GM19438 (cell line): ENCODE data around the gene OR8B3.
A peak's percentile ranks its signal among the peaks of the same experiment; 100 is the strongest.
"Not testable (repeated sequence)": the region's sequence is repeated elsewhere in the genome, so short reads cannot be mapped to it uniquely, and the experiment has no call there.

ENCODE experiments used
- ATAC-seq: cut with Tn5 transposase; IDR thresholded peaks from one replicate; pipeline ENCODE4 v1.9.1; 2021; ENCODE audit warnings: low read depth; ENCODE audit not compliant: unreplicated experiment

OR8B3 gene

DNA sequence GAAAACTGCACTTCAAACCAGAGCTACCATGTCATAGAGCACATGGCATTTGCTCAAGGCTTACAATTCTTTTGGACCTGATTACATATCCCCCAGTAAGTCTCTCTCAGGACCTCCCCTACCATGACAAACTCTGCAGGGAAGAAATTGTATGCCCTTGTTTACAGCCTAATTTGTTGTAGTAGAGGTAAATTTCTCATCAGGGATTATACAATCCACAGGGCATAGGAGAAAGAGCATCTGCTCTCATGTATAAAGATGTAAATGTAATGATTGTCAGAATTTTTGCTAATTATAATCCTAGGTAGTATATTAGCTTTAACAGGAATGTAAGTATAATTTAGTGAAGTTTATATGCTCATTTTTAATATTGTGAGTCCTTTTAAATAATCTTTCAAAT is at the start of gene OR8B3:
TSS of gene OR8B3 (minus strand) at position 101 of the 400 bp plus-strand sequence. CDS start 1,673 bp downstream, outside the sequence.
- ATAC-seq = no peak

DNA sequence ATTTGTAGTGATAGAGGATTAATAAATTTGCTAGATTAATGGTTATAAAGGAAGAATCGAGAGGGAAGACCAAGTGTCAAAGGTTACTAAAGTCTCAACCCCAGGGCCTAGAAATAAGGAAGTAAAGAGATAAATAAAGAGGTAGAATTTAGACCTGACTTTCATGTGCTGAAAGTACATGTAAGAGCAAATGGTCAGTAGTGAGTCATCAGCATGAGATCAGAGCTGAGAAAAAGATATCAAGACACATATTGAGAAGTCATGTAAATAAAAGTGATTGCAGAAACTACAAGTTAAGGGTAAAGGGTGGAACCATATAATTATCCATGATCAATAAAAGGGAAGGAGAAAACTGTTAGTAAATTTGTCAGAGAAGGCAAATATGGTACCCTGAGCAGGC is 48.1 kb upstream of the OR8B3 start:
- no peak for ATAC-seq

DNA sequence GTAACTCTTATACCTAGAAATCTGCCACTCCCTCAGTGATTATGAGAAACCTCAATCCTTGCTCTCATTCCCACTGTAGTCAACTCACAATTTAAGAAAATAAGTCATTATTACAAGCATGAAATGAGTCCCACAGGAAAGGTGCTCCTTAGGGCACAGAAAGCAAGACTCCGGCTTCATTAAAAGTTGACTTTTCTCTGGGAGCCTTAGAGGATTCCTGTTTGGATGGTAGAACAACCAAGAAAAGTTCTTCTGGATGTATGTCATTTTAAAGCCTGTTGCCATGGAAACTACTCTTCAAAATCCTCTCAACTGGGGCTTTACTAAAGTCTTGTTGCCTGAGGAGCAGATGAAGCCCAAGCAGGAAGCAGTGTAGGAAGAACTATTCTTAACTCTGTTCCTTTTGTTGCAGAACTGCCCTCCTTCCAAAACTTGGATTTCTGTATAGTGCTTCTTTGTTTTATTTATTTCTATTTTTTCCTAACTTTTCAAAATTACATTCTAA is 46.9 kb upstream of the OR8B3 start, which contains the start of gene OR8B8:
TSS of gene OR8B8 (minus strand) at position 51 of the 505 bp plus-strand sequence. CDS start 4,611 bp downstream, outside the sequence.
- ATAC-seq = no peak

DNA sequence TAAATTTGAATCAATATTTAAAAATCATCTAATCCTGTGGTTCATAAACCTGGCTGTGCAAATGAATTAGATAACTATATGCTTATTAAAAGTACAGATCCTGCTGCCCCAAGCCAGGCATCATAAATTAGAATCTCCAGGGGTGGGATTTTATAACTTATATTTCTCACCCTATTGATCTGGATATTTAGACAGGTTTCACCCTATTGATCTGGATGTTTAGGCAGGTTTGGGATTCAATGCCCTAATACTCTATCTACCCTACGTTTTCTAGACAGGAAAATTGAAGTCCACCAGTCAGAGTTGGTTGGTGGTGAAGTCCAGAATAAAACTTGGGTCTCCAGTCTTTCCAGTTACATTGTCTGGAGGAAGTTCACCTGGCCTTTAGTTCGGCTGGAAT is 44.0 kb upstream of the OR8B3 start:
- ATAC-seq = no peak

DNA sequence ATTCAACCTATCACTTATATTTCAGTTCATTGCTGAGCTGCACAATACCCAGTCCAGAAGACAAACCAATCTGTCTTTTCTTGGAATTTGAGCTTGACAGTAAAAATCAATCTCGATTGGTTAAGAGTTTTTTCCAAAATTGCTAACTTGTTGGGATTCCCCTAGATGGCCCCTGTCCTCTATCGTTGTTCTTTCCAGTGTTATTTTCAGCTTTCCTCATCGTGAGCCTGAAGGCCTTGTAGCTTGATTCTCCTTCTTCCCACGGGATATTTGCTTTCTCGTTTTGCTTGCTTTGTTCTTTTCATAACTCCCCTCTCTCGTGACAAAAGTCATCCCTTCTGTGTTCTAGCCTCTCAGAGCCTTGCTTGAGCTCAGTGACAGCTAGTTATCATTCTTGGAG is 43.6 kb upstream of the OR8B3 start:
- ATAC-seq = no peak

GRCh38 chr11:124441519-124441918 is 42.7 kb upstream of the OR8B3 start:
- no peak for ATAC-seq

DNA sequence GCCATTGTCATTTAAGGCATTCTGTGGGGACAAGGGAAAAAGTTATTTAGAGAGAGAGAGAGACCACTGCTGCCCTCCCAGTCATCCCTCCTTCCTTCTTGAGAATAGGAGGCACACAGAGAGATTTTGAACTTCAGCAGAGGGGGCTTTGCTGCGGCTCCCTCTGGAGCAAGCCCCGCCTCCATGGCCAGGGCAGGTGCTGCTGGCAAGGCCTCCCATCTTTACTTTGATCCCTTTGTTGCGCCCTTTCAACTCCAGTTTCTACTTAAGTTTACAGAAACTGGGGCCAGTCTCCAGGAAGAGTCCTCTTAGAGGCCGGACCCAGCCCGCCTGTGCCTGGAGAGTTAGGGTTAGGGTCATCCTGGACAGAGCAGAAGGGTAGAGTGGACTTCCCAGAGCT is 42.3 kb upstream of the OR8B3 start:
- ATAC-seq = no peak

GRCh38 chr11:124440608-124441007 is 41.8 kb upstream of the OR8B3 start:
- ATAC-seq = no peak

GRCh38 chr11:124434699-124435098 is 35.9 kb upstream of the OR8B3 start:
- no peak for ATAC-seq

DNA sequence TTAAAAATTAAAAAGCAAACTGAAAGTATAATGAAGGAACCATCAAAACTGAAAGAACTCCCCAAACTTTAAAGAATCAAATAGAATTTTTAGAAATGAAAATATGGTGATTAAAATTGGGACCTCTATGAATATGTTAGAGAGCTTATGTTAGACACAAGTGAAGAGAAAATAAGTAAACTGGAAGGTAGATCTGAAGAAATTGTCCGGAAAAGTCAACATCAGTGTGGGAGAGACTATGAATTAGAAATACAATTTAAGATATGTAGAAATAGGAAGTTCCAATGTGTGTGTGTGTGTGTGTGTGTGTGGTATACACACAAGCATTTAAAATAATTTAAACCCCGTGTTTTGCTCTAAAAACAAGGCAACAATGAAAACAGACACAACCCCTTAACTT is 30.8 kb upstream of the OR8B3 start:
- no peak for ATAC-seq

DNA sequence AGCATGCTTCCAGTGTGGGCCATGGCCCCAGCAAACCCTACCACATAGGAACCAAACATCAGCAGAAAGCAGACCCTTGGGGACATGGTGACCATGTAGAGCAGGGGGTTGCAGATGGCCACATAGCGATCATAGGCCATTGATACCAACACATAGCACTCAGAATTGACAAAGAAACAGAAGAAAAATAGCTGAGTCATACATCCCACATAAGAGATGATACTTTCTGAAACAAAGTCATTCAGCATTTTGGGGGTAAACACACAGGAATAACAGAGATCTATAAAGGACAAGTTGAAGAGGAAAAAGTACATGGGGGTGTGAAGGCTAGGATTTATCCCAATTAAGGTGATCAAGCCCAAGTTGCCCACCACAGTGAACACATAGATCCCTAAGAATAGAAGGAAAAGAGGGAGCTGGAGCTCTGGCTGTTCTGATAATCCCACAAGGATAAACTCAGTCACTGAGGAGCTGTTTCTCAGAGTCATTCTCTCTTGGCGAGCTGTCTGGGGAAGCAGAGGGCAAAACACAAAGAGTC is 25.6 kb upstream of the OR8B3 start, which contains the start of gene OR8B4:
TSS of gene OR8B4 (minus strand) at position 488 of the 538 bp plus-strand sequence. CDS start at position 488, 0 bp downstream.
- no peak for ATAC-seq

- ATAC-seq = no peak
Measured at GRCh38 chr11:124421043-124421442, 22.2 kb upstream of the OR8B3 start.

DNA sequence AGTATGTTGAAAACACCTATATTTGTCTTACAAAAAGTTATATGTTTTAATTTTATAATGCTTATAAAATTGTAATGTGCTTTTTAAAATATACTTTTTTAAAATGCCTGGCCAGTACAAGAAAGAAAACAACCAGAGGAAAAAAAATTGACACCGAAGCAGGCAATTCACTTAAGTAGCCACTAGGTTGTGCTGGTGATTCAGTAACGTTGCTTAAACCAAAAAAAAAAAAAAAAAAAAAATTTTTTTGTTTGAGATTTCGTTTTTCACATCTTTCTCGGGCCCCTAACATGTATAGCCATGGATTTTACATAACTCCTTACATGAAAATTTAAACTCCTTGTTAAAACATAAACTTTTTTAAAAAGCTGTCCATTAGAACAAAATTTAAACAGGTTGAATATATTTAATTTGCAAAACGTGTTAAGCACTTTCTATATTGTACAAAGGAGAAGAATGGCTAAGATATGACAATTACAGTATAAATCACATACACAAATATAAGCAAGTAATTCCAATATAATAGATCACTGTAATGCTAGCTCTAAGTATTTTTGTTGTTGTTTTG is 16.6 kb upstream of the OR8B3 start:
- no peak for ATAC-seq

GRCh38 chr11:124409906-124410305 is 11.1 kb upstream of the OR8B3 start:
- ATAC-seq = no peak

DNA sequence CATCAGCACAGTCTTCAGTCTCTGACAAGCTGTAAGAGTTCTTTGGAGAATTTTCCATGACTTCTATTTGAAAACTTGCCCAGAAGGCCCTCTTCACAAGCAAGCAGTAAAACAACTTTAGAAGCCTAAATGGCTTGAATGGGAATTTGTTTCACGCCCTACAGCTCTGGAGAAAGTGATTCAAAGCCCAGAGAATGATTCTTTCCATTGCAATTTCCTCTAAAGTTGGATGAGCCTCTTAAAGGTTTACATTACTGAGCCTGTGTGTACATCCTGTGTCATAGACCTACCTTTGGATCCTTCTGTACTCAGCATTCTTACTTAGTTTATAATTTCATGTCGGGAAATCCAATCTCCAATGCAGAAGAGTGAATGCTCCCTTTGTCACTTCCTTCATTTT is 6.8 kb upstream of the OR8B3 start:
- ATAC-seq = no peak

DNA sequence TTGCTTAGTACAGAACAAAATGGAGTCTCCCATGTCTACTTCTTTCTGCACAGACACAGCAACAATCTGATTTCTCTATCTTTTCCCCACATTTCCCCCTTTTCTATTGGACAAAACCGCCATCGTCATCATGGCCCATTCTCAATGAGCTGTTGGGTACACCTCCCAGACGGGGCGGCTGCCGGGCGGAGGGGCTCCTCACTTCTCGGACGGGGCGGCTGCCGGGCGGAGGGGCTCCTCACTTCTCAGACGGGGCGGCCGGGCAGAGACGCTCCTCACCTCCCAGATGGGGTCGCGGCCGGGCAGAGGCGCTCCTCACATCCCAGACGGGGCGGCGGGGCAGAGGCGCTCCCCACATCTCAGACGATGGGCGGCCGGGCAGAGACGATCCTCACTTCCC is 4.4 kb upstream of the OR8B3 start:
- ATAC-seq = not testable (repeated sequence)

DNA sequence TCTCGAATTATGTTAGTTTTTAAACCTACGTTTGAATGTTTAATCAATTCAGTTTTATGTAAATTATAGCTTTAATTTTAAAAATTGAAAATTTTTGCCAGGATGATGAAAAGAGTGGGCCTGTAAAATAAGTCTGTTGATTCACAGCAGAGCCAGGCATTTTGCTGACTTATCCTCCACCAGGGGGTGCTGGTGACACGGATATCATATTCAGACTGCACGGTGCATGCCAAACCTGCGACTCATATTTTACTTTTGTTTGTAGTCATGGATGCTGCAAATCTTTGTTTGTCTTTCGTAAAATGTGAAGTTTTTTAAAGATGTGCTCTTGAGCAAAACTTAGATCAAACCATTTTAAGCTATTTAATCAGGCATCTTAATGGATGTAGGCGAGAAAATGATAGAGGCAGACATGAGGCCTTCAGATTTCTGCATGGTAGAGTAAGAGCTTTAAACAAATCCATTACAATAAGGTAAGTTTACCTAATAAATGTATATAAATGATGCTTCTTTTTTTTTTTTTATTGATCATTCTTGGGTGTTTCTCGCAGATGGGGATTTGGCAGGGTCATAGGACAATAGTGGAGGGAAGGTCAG is 3.6 kb upstream of the OR8B3 start:
- ATAC-seq = peak; percentile 90

GRCh38 chr11:124396847-124397246 is 2.0 kb downstream of the OR8B3 start:
- not testable (repeated sequence) for ATAC-seq

- no peak for ATAC-seq
Measured at GRCh38 chr11:124394408-124394807, 4.4 kb downstream of the OR8B3 start.

- ATAC-seq = no peak
Measured at GRCh38 chr11:124384399-124384798, 14.4 kb downstream of the OR8B3 start, which contains the start of gene OR8B2. Gene OR8B2 (minus strand): TSS chr11:124384499. CDS start chr11:124383343, 1,156 bp downstream.

- ATAC-seq = not testable (repeated sequence)
Measured at GRCh38 chr11:124382857-124383256, 16.0 kb downstream of the OR8B3 start.

DNA sequence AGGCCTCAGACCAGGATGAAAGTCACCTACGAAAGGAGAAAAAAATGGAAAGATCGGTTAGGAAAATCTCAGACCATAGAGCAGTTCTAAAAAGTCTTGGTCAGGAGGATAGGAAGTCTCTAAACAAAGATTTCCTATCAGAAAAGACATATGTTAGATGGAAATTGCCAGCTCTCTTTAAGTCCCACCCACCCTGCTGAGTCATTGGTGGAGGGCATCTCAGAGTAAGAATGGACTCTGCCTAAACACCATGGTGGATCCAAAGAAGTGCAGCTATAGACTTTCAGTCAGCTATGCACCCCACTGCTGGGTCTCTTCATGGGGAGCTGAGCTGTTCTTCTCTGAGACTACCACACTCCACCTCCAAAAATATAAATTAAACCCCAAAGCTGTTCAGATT is 18.2 kb downstream of the OR8B3 start:
- no peak for ATAC-seq
